HUES64 (cell line): ENCODE results near the gene CBX1.
"Not testable (repeated sequence)": the region's sequence is repeated elsewhere in the genome, so short reads cannot be mapped to it uniquely, and the experiment has no call there.

Experiments
- H3K27ac ChIP-seq: 2 replicates; pipeline ENCODE4 v1.7.0; 2013; ENCODE audit warnings: low read depth, low read length, inconsistent platforms
- H3K27me3 ChIP-seq: 2 replicates; pipeline ENCODE4 v1.6.1; 2013; ENCODE audit warnings: mild to moderate bottlenecking, low read length; ENCODE audit not compliant: insufficient read depth
- H3K36me3 ChIP-seq: 2 replicates; pipeline ENCODE4 v1.6.1; 2013; ENCODE audit warnings: mild to moderate bottlenecking, low read length; ENCODE audit not compliant: insufficient read depth
- H3K4me1 ChIP-seq: 2 replicates; pipeline ENCODE4 v1.6.1; 2013; ENCODE audit warnings: mild to moderate bottlenecking, low read length, moderate library complexity; ENCODE audit not compliant: insufficient read depth
- H3K4me3 ChIP-seq: 2 replicates; pipeline ENCODE4 v1.5.1; 2013; ENCODE audit warnings: mild to moderate bottlenecking, low read length, moderate library complexity
- H3K9ac ChIP-seq: 2 replicates; pipeline ENCODE4 v1.6.1; 2013; ENCODE audit warnings: mild to moderate bottlenecking, low read depth, low read length
- H3K9me3 ChIP-seq: 2 replicates; pipeline ENCODE4 v1.6.1; 2013; ENCODE audit warnings: low read depth, low read length; ENCODE audit not compliant: insufficient read depth
- WGBS: fragments of 150-250, 120-280 bp; methylation state at CpG from one replicate; pipeline ENCODE4 v1.1.7; 2013; ENCODE audit warnings: missing lambda C conversion rate; 5-methylcytosine and 5-hydroxymethylcytosine counted together

CBX1 gene

GRCh38 chr17:48034734-48035133 lies 66.5 kb downstream of the CBX1 start:
- H3K9me3 ChIP-seq, H3K9ac ChIP-seq, H3K27ac ChIP-seq, H3K4me1 ChIP-seq, H3K36me3 ChIP-seq, H3K4me3 ChIP-seq: not testable (repeated sequence)
- WGBS = 86% methylated on average over 11 of the region's 12 CpGs
- peaks cover 37% of the 10 kb centered on the region for H3K27me3 ChIP-seq

DNA sequence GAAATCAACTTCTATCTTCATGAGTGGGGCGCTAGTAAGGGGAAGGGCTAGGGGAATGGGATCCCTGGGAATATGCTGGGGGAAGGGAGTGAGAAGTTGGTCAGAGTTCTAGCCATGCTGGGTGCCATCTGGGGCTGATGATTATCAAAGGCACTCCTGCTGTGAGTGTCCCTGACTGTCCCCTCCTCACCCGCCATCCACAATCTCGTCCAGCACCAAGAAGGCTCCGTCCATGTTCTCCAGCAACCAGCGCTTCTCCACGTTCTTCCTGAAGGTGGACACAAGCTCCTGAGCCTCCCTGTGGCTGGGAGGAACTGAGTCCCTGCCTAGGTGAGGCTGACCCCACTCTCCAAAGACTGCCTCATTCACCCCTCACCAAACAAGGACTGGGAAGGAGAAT lies 69.3 kb downstream of the CBX1 start:
- H3K9me3 ChIP-seq = no peaks in the 10 kb centered on the region
- H3K9ac ChIP-seq = no peak overlapping the region
- no peaks in the 10 kb centered on the region for H3K36me3 ChIP-seq
- 82% methylated on average over 6 of the region's 6 CpGs for WGBS
- peaks cover 12% of the 10 kb centered on the region for H3K27me3 ChIP-seq
- H3K27ac ChIP-seq = no peak overlapping the region
- H3K4me1 ChIP-seq = no peaks in the 10 kb centered on the region
- H3K4me3 ChIP-seq = no peak overlapping the region

- Histone ChIP-seq H3K27me3 (peaks cover 11% of the 10 kb centered on the region), H3K36me3 (no peaks in the 10 kb centered on the region), H3K27ac (no peak overlapping the region), H3K9ac (no peak overlapping the region), H3K4me1 (peaks cover 8% of the 10 kb centered on the region; the same call in 1 of the 2 replicates), H3K9me3 (no peaks in the 10 kb centered on the region), H3K4me3 (no peak overlapping the region)
- 80% methylated on average over 5 of the region's 5 CpGs for WGBS
These were observed 70.7 kb downstream of the CBX1 start for GRCh38 chr17:48030531-48030930.

DNA sequence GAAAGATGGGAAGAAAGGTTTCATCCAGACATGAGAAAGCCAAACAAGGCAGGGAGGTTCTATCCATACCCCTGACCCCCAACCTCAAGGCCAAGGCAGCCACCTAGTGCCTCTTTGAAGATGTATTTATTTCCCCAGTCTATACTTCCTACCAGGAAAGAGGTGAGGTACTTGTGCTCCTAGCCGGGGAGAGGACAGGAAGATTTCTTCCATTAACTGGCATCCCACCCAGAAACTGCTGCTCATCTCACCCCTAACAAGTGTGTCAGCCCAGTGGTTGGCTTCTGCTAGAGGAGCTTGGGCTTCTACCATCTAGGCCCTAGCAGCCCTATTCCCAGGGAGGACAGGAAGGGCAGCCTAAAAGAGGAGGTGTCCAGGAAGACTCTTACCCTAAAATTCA lies 72.5 kb downstream of the CBX1 start:
- Histone ChIP-seq H3K27me3 (peaks cover 26% of the 10 kb centered on the region), H3K27ac (no peak overlapping the region), H3K9ac (no peak overlapping the region), H3K4me3 (no peak overlapping the region), H3K36me3 (no peaks in the 10 kb centered on the region), H3K9me3 (no peaks in the 10 kb centered on the region), H3K4me1 (peaks cover 13% of the 10 kb centered on the region; the same call in 1 of the 2 replicates)
- WGBS = 100% methylated on average over 1 of the region's 1 CpG

DNA sequence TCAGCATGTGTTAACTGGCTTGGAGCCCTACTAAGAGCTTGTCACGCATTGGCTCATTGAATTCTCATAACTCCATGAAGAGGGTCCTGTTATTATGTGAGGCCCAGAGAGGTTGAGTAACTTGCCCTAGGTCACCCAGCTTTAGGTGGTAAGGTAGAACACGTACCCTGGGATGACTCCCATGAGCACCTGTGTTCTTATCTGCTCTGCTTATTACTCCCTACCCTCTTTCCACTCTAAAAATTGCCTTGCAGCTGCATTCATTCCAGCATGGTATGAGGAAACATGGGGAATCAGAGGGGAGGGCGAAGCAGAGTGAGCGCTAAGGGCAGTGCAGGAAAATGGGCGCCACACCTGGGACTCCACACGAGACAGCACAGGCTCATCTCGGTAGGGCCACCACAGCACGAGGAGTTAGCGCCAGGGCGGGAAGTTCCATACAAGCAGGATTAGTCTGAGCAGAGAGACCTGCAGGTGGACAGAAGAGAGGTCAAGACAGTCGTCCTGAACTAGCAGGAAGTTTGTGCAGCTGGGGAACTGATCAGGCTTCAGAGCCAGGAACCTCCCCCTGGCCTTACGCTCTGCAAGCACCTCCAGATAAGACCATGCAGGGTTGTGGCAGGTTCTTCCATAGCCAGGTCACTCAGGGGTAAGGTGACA lies 73.8 kb downstream of the CBX1 start:
- H3K27me3 ChIP-seq = peaks cover 27% of the 10 kb centered on the region
- peaks cover 17% of the 10 kb centered on the region for H3K4me1 ChIP-seq
- H3K27ac ChIP-seq = no peak overlapping the region
- no peak overlapping the region for H3K9ac ChIP-seq
- no peaks in the 10 kb centered on the region for H3K9me3 ChIP-seq
- WGBS = 89% methylated on average over 12 of the region's 12 CpGs
- no peak overlapping the region for H3K4me3 ChIP-seq
- no peaks in the 10 kb centered on the region for H3K36me3 ChIP-seq

GRCh38 chr17:48026502-48027321 lies 74.6 kb downstream of the CBX1 start:
- Histone ChIP-seq H3K27me3 (peaks cover 27% of the 10 kb centered on the region), H3K9ac (no peak overlapping the region), H3K9me3 (no peaks in the 10 kb centered on the region), H3K36me3 (no peaks in the 10 kb centered on the region), H3K4me1 (peaks cover 17% of the 10 kb centered on the region), H3K4me3 (no peak overlapping the region), H3K27ac (no peak overlapping the region)
- WGBS = 23% methylated on average over 18 of the region's 18 CpGs

DNA sequence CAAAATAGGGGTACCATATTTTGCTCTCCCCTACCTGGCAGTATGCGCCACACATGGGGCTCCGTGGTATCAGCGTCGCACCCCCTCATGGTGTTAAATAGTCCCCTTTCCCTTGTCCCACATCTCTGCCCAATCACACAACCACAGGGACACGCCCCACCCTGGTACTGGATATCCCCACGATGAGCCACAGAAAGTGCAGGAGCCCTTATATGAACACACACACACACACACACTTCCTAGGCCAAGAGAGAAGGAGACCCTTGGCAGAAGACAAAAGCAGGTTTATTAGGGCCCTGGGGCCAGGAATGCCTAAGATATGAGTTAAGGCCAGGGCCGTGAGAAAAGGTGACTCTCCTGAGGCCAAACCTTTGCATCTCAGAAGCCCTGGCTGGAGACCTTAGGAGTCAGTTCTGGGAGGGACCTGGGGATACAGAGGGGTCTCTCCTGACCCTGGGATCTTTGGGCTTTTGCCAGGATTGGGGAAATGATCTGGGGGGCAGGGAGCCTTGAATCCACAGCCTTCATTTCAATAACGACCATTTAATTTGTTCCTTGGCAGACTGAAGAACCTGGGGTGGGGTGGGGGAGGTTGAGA lies 75.3 kb downstream of the CBX1 start:
- Histone ChIP-seq H3K9me3 (no peaks in the 10 kb centered on the region), H3K4me3 (peak overlapping the region; percentile 63), H3K27ac (no peak overlapping the region), H3K4me1 (peaks cover 17% of the 10 kb centered on the region), H3K36me3 (no peaks in the 10 kb centered on the region), H3K9ac (no peak overlapping the region), H3K27me3 (peaks cover 27% of the 10 kb centered on the region)
- 55% methylated on average over 7 of the region's 8 CpGs for WGBS

- Histone ChIP-seq H3K36me3 (no peaks in the 10 kb centered on the region), H3K4me3 (peak overlapping the region; percentile 63), H3K4me1 (peaks cover 17% of the 10 kb centered on the region), H3K27me3 (peaks cover 27% of the 10 kb centered on the region), H3K9me3 (no peaks in the 10 kb centered on the region), H3K27ac (no peak overlapping the region), H3K9ac (0 out of 2 replicates have a peak overlapping the region, but pooled peaks have one; percentile 8)
- 3% methylated on average over 56 of the region's 56 CpGs for WGBS
These were observed 76.0 kb downstream of the CBX1 start for GRCh38 chr17:48025040-48025903.

GRCh38 chr17:48024149-48025039 lies 76.9 kb downstream of the CBX1 start:
- H3K27me3 ChIP-seq = peaks cover 27% of the 10 kb centered on the region
- no peak overlapping the region for H3K27ac ChIP-seq
- H3K4me1 ChIP-seq = peaks cover 17% of the 10 kb centered on the region
- peak overlapping the region; percentile 34; the same call in 1 of the 2 replicates for H3K9ac ChIP-seq
- no peaks in the 10 kb centered on the region for H3K9me3 ChIP-seq
- no peaks in the 10 kb centered on the region for H3K36me3 ChIP-seq
- WGBS = 2% methylated on average over 52 of the region's 54 CpGs
- peak overlapping the region; percentile 63 for H3K4me3 ChIP-seq
